ENCODE data around the gene ARHGAP12.

Gene ARHGAP12

DNA sequence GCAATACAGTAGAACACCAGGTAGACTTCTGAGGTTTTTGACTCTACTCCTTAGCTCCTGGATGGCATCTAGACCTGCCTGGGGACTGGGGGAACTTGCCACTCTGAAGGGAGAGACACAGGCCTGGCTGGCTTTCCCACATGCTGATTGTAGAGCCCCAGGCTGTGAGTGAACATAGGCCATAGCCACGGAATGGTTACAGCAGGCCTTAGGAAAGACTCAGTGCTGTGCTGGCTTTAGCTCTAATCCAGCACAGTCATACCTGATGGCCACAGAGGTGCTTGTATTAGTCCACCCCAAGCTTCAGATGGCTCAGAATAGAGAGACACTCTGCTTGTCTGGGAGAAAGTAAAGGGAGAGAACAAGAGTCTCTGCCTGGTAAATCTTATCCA lies 35.0 kb upstream of the ARHGAP12 start:
- TF ChIP-seq, protein P1, sequence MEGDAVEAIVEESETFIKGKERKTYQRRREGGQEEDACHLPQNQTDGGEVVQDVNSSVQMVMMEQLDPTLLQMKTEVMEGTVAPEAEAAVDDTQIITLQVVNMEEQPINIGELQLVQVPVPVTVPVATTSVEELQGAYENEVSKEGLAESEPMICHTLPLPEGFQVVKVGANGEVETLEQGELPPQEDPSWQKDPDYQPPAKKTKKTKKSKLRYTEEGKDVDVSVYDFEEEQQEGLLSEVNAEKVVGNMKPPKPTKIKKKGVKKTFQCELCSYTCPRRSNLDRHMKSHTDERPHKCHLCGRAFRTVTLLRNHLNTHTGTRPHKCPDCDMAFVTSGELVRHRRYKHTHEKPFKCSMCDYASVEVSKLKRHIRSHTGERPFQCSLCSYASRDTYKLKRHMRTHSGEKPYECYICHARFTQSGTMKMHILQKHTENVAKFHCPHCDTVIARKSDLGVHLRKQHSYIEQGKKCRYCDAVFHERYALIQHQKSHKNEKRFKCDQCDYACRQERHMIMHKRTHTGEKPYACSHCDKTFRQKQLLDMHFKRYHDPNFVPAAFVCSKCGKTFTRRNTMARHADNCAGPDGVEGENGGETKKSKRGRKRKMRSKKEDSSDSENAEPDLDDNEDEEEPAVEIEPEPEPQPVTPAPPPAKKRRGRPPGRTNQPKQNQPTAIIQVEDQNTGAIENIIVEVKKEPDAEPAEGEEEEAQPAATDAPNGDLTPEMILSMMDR (IDR thresholded peaks at IDR 0.05; ENCODE audit: insufficient read depth, missing control alignments) = no peak
- FAIRE-seq (no peak), DNase-seq (ENCODE audit: insufficient read length, low spot score) (no peak)

DNA sequence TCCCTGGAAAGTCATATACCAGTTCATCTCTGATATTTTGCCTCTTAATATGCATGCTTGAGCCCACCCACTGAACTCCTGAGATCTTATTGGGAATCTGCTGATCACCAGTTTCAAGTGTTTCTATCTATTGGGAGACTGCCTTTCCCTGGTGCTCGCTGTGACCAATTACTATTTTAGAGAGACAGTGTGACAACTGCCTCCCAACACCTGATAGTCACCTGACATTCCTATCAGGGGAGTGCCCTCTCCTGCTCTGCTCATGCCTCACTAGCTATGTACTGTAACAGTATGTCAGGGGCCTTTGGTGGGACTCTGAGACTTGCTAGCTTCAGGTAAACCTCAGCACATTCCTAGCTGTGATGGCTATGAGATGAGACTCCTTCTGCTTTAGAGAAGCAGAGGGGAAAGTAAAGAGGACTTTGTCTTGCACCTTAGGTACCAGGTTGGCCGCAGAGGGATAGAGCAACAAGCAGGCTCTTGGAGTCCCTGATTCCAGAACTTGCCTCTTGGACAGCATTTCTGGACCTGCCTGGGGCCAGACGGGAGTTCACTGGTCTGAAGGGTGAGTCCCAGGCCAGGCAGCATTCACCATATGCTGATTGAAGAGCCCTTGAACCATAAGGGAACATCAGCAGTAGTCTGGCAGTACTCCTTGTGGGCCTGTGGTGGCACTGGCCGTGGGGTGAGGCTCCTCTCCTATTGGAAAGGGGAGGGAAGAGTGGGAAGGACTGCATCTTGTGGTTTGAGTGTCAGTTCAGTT lies 34.4 kb upstream of the ARHGAP12 start:
- DNase-seq (ENCODE audit: insufficient read length, low spot score) (no peak), FAIRE-seq (no peak)
- TF ChIP-seq, protein P1 (IDR thresholded peaks at IDR 0.05; ENCODE audit: insufficient read depth, missing control alignments) = no peak

DNA sequence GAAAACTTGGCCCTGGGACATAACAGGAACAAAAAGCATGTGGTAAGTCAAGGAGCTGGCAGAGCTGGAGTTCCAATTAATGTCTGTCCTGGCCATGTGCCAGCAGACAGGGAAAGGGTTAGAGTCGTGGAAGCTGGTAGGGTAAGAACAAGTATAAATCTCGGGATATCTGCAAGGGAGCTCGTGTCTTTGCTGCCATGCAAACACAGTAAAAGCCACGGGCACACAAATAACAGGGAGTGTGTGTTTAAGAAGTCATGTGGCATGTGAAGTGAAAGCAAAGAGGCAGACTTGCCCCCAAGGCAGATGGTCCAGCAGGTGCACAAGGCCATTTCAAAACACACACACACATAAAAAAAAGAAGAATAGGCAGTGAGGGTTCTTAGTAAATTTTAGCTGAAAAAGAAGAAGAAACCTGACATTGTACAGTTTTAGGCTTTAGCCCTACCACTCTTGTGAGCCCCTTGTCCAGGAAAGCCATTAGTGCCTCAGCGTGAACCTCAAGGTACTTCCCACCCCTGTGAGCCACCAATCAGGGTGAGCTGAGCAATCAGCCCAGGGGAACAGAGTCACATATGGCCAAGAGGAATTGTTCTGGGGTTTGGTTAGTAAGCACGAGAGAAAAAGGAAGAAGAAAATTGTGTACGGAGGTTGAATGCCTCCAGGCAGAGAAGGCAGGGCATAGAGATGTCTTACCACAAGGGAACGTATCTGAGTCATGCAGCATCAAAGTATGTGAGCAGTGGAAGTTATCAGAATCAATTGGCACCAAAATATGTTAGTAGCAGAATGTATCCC lies 32.8 kb upstream of the ARHGAP12 start:
- FAIRE-seq = no peak
- TF ChIP-seq, protein P1 (IDR thresholded peaks at IDR 0.05; ENCODE audit: insufficient read depth, missing control alignments) = no peak
- DNase-seq (ENCODE audit: insufficient read length, low spot score) = no peak

- FAIRE-seq = no peak
- TF ChIP-seq, protein P1 (IDR thresholded peaks at IDR 0.05; ENCODE audit: insufficient read depth, missing control alignments) = no peak
- no peak for DNase-seq (ENCODE audit: insufficient read length, low spot score)
These were observed 31.0 kb upstream of the ARHGAP12 start for GRCh38 chr10:31959461-31960173.

DNA sequence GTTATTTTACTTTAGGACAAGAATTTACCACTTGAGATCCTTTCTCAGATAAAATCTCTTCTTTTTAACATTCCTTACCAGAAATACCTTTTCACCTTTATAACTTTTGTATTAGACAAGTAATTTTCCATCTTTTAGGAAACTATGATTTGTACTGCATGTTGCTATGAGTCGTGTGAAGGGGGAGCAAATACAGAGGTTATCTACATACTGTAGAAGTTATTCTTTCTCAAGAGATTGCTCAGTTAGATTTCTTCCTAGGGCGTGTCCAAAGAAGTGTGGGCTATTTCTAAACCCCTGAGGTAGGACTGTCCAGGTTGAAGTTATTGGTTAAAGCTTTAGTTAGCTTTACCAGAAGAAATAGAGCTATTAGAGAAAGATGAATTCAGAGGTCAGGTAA lies 30.2 kb upstream of the ARHGAP12 start:
- TF ChIP-seq, protein P1 (IDR thresholded peaks at IDR 0.05; ENCODE audit: insufficient read depth, missing control alignments) = no peak
- DNase-seq (ENCODE audit: insufficient read length, low spot score) (no peak), FAIRE-seq (no peak)

DNA sequence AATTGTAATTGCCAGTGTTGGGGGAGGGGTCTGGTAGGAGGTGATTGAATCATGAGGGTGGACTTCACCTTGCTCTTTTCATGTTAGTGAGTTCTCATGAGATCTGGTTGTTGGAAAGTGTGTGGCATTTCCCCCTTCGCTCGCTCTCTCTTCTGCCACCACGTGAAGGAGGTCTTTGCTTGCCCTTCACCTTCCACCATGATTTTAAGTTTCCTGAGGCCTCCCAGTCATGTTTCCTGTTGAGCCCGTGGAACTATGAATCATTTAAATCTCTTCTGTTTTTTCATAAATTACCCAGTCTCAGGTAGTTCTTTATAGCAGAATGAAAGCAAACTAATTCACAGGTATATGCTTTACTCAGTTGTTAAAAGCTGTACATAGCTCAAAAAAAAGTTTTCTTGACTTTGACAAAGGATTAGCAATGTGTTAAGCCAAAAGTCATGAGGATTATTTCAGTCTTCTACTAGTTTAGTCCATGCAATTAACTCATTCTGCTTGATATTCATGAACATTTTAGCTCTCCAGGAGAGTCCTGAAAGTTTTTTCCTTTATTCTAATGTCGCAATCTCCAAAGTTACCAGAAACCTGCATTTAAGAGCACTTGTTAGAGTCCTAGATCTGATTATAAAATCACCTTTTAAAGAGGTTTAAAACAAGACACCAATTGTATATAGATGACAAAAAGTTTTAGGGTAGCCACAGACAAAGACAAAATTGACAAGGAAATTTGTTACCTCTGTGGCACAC lies 27.7 kb upstream of the ARHGAP12 start:
- DNase-seq (ENCODE audit: insufficient read length, low spot score) (no peak), FAIRE-seq (no peak)
- TF ChIP-seq, protein P1 (IDR thresholded peaks at IDR 0.05; ENCODE audit: insufficient read depth, missing control alignments) = no peak

Data from D721Med (cell line).